Lung (tissue), 16 donors: Measurements from ENCODE around the gene HYCC1. TPM values are rescaled to one million over a fixed set of nuclear protein-coding genes. Genes with fewer than 3 reads are reported as not detected.

ENCODE experiments used
- ATAC-seq: fragments of 200-7000 bp; cut with Tn5 transposase; one replicate; pipeline ENCODE4 v1.9.1; 2020; ENCODE audit warnings: moderate number of reproducible peaks; ENCODE audit not compliant: insufficient read depth, low FRiP score
- DNase-seq, 3 donors: peaks; one replicate each; pipeline ENCODE4 v3.0.0-alpha.2; 2013 to 2017
- H3K27ac ChIP-seq, 2 donors: one replicate each; pipeline ENCODE4 v1.5.1; 2013; ENCODE audit warnings: mild to moderate bottlenecking in 2 of 2, moderate library complexity in 2 of 2, control low read depth in 1 of 2, inconsistent platforms in 1 of 2, low read depth in 1 of 2, low read length in 1 of 2
- H3K27me3 ChIP-seq, 3 donors: one replicate each; pipeline ENCODE4 v1.5.1; 2013; ENCODE audit warnings: low read length in 2 of 3; ENCODE audit not compliant: control insufficient read depth in 3 of 3, insufficient read depth in 3 of 3
- H3K36me3 ChIP-seq, 4 donors: one replicate each; pipeline ENCODE4 v1.5.1; 2013; ENCODE audit warnings: low read length in 4 of 4, mild to moderate bottlenecking in 1 of 4, moderate library complexity in 1 of 4; ENCODE audit not compliant: control insufficient read depth in 4 of 4, insufficient read depth in 4 of 4
- H3K4me1 ChIP-seq, 5 donors: one replicate each; pipeline ENCODE4 v1.5.1; 2013; ENCODE audit warnings: low read length in 5 of 5, mild to moderate bottlenecking in 2 of 5, moderate library complexity in 1 of 5; ENCODE audit not compliant: control insufficient read depth in 5 of 5, insufficient read depth in 5 of 5
- H3K4me3 ChIP-seq: one replicate; pipeline ENCODE4 v1.5.1; 2013; ENCODE audit warnings: mild to moderate bottlenecking, control low read depth, moderate library complexity
- H3K9ac ChIP-seq, 2 donors: one replicate each; pipeline ENCODE4 v1.5.1; 2013; ENCODE audit warnings: low read length in 2 of 2, control low read depth in 1 of 2; ENCODE audit not compliant: insufficient read depth in 1 of 2
- H3K9me3 ChIP-seq, 4 donors: one replicate each; pipeline ENCODE4 v1.5.1; 2013; ENCODE audit warnings: low read length in 3 of 4, mild to moderate bottlenecking in 1 of 4, moderate library complexity in 1 of 4; ENCODE audit not compliant: control insufficient read depth in 4 of 4, insufficient read depth in 3 of 4
- CTCF ChIP-seq: IDR thresholded peaks from 2 replicates; pipeline ENCODE4 v1.5.1; 2012; ENCODE audit warnings: mild to moderate bottlenecking; ENCODE audit errors: control extremely low read depth, extremely low read depth
- WGBS, 2 donors: extraction: QIAGEN DNeasy Blood & Tissue Kit; methylation state at CpG; one replicate each; pipeline ENCODE4 v1.1.7; 2013; 5-methylcytosine and 5-hydroxymethylcytosine counted together
- long read RNA-seq, 5 donors: transcript quantifications; one replicate each; lab custom pipeline, GENCODE V29; 2026
- polyA plus RNA-seq, 2 donors: library from polyadenylated mRNA; stranded (reverse); fragments of 200-250 nt; gene quantifications; one replicate each; pipeline ENCODE4 v1.2.1, GENCODE V29; 2013
- total RNA-seq, 2 donors: library from RNA; depleted of rRNA in 1 of 2; stranded (reverse); fragments of >200 nt in 1 of 2; gene quantifications; one replicate each; pipeline ENCODE4 v1.2.1, GENCODE V29; 2014 to 2021
- donor health status: control.
- donor health status: control.
- donor health status: Bipolar disorder and iron deficiency.
- donor health status: healthy.
- donor health status: DM: yes; HTN: yes; CAD: no.

Gene HYCC1
- total RNA-seq (10 to 100 TPM; 54.4 to 62.5 TPM), polyA plus RNA-seq (10 to 100 TPM in 1 of 2 donors, 1 to 10 TPM in 1; 7.3 to 16.0 TPM)
- long read RNA-seq, donor 1, transcript FAM126A-201 (4 exons, 616 nt): major isoform, 7 of 27 reads
- long read RNA-seq, donor 1, transcript FAM126A-202 (12 exons, 3,130 nt): minor isoform, 6 of 27 reads
- long read RNA-seq, donor 1, partial matches to known transcripts: 13 of 27 reads
- long read RNA-seq, donor 1, other reads (novel, unspliced or antisense): 0 of 27 reads
- long read RNA-seq, donor 2, transcript FAM126A-201 (4 exons, 616 nt): major isoform, 5 of 6 reads
- long read RNA-seq, donor 2, partial matches to known transcripts: 0 of 6 reads
- long read RNA-seq, donor 2, other reads (novel, unspliced or antisense): 0 of 6 reads
- long read RNA-seq, donor 3, full-length matches to known transcripts: 10 of 10 reads
- long read RNA-seq, donor 3, partial matches to known transcripts: 0 of 10 reads
- long read RNA-seq, donor 3, other reads (novel, unspliced or antisense): 0 of 10 reads
- long read RNA-seq, donor 4, transcript FAM126A-201 (4 exons, 616 nt): major isoform, 9 of 9 reads
- long read RNA-seq, donor 4, partial matches to known transcripts: 0 of 9 reads
- long read RNA-seq, donor 4, other reads (novel, unspliced or antisense): 0 of 9 reads
- long read RNA-seq, donor 5, transcript FAM126A-201 (4 exons, 616 nt): major isoform, 16 of 28 reads
- long read RNA-seq, donor 5, transcript FAM126A-202 (12 exons, 3,130 nt): minor isoform, 6 of 28 reads
- long read RNA-seq, donor 5, partial matches to known transcripts: 6 of 28 reads
- long read RNA-seq, donor 5, other reads (novel, unspliced or antisense): 0 of 28 reads

GRCh38 chr7:23013715-23014649 lies at the start of gene HYCC1:
TSS of gene HYCC1 (minus strand) at chr7:23014130. CDS start at chr7:22991111, 23,019 bp downstream.
- Histone ChIP-seq H3K9ac (peak within 1 kb of the TSS; percentile 57 to 73), H3K4me1 (peaks cover 2 to 37% (median 7%) of the 10 kb centered on the region in 5 donors), H3K4me3 (peak within 1 kb of the TSS; percentile 73), H3K36me3 (no peaks in the 10 kb centered on the region), H3K27me3 (no peaks in the 10 kb centered on the region), H3K27ac (peak within 1 kb of the TSS; percentile 83 to 91), H3K9me3 (no peaks in the 10 kb centered on the region)
- peak; percentile 99 for DNase-seq
- peak; percentile 99 for ATAC-seq
- TF ChIP-seq CTCF: peak; percentile 48
- 2% methylated on average over 61 of the region's 61 CpGs for WGBS, 2 donors

- DNase-seq: no peak
- Histone ChIP-seq H3K27me3 (no peaks in the 10 kb centered on the region), H3K36me3 (no peaks in the 10 kb centered on the region), H3K27ac (no peak overlapping the region), H3K4me3 (no peak overlapping the region), H3K9ac (no peak overlapping the region), H3K9me3 (no peaks in the 10 kb centered on the region), H3K4me1 (peaks cover 0 to 18% (median 0%) of the 10 kb centered on the region in 5 donors)
- no peak for TF ChIP-seq CTCF
- 88 to 92% methylated on average over 7 of the region's 7 CpGs for WGBS, 2 donors
- no peak for ATAC-seq
These were observed 48.5 kb upstream of the HYCC1 start for GRCh38 chr7:23062452-23062851.

- Histone ChIP-seq H3K4me3 (no peak overlapping the region), H3K36me3 (no peaks in the 10 kb centered on the region), H3K27me3 (no peaks in the 10 kb centered on the region), H3K9me3 (no peaks in the 10 kb centered on the region), H3K4me1 (peaks cover 0 to 11% (median 0%) of the 10 kb centered on the region in 5 donors), H3K9ac (no peak overlapping the region), H3K27ac (no peak overlapping the region)
- DNase-seq (no peak), ATAC-seq (no peak)
- 80 to 97% methylated on average over 6 of the region's 6 CpGs for WGBS, 2 donors
- TF ChIP-seq CTCF: no peak
These were observed 47.4 kb upstream of the HYCC1 start for GRCh38 chr7:23061327-23061726.
